ENCODE results near the gene PIK3CA.

Gene PIK3CA

GRCh38 chr3:179181993-179182551, 33.9 kb downstream of the PIK3CA start:
- TF ChIP-seq, protein P1, sequence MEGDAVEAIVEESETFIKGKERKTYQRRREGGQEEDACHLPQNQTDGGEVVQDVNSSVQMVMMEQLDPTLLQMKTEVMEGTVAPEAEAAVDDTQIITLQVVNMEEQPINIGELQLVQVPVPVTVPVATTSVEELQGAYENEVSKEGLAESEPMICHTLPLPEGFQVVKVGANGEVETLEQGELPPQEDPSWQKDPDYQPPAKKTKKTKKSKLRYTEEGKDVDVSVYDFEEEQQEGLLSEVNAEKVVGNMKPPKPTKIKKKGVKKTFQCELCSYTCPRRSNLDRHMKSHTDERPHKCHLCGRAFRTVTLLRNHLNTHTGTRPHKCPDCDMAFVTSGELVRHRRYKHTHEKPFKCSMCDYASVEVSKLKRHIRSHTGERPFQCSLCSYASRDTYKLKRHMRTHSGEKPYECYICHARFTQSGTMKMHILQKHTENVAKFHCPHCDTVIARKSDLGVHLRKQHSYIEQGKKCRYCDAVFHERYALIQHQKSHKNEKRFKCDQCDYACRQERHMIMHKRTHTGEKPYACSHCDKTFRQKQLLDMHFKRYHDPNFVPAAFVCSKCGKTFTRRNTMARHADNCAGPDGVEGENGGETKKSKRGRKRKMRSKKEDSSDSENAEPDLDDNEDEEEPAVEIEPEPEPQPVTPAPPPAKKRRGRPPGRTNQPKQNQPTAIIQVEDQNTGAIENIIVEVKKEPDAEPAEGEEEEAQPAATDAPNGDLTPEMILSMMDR (conservative IDR thresholded peaks at IDR 0.05; ENCODE audit: low read depth, low read length), result no peak
- no peak overlapping the region for H3K4me3 ChIP-seq (ENCODE audit: low read depth, low read length)
- peak; percentile 36 for DNase-seq (ENCODE audit: low read depth)

- peak; percentile 28 for DNase-seq (ENCODE audit: low read depth)
- no peak overlapping the region for H3K4me3 ChIP-seq (ENCODE audit: low read depth, low read length)
- TF ChIP-seq, protein P1 (conservative IDR thresholded peaks at IDR 0.05; ENCODE audit: low read depth, low read length), result no peak
These were observed 34.7 kb downstream of the PIK3CA start for GRCh38 chr3:179182902-179183301.

- H3K4me3 ChIP-seq (ENCODE audit: low read depth, low read length), result no peak overlapping the region
- DNase-seq (ENCODE audit: low read depth), result no peak
These were observed 36.7 kb downstream of the PIK3CA start for GRCh38 chr3:179184826-179185225.

GRCh38 chr3:179186426-179186825, 38.3 kb downstream of the PIK3CA start:
- TF ChIP-seq, protein P1 (conservative IDR thresholded peaks at IDR 0.05; ENCODE audit: low read depth, low read length), result no peak
- no peak for DNase-seq (ENCODE audit: low read depth)
- H3K4me3 ChIP-seq (ENCODE audit: low read depth, low read length), result no peak overlapping the region

More at GRCh38 chr3:179184826-179185225, 36.7 kb downstream of the PIK3CA start:
- TF ChIP-seq, protein P1 (conservative IDR thresholded peaks at IDR 0.05; ENCODE audit: low read depth, low read length), result no peak

DNA sequence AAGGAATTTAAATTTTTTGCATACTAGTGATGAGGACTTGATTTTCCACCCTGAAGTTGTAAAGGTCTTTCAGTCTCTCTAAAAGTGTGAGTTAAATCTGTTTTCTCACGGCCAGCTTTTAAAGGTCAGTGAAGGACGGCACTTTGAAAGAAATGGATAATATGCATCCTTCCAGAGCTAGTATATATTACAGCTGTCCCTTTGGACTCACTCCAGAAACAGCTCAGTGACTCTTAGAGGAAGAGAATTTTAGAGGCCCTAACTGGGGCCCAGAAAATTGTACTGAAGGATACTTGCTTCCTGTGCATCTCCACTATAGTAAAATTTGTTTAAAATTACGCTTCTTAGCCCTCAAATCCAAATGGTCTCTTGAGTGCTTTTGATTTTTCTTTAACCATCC, 41.6 kb downstream of the PIK3CA start:
- TF ChIP-seq, protein P1 (conservative IDR thresholded peaks at IDR 0.05; ENCODE audit: low read depth, low read length), result no peak
- H3K4me3 ChIP-seq (ENCODE audit: low read depth, low read length), result no peak overlapping the region
- DNase-seq (ENCODE audit: low read depth), result peak; percentile 94

DNA sequence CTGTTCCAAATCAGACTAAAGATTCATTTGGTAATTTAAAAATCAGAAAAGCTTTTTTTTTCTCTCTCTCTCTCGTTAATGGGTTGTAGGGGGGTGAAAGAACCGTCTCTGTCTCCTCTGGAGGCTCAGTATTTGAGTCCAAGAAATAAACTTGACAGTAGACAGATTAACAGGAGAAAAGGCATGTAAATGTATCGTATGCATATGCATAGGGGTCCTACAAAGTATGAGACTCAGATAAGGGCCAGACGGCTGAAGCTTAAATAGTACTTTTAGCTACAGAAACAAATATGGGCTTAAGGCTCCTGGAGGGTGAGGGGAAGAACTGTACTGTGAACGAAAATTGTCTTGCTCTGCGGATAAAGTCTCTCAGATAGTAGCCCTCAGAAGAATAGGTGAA, 42.4 kb downstream of the PIK3CA start:
- TF ChIP-seq, protein P1 (conservative IDR thresholded peaks at IDR 0.05; ENCODE audit: low read depth, low read length), result no peak
- DNase-seq (ENCODE audit: low read depth), result peak; percentile 14
- H3K4me3 ChIP-seq (ENCODE audit: low read depth, low read length), result no peak overlapping the region

GRCh38 chr3:179192542-179192941, 44.4 kb downstream of the PIK3CA start:
- TF ChIP-seq, protein P1 (conservative IDR thresholded peaks at IDR 0.05; ENCODE audit: low read depth, low read length), result no peak
- H3K4me3 ChIP-seq (ENCODE audit: low read depth, low read length), result no peak overlapping the region
- no peak for DNase-seq (ENCODE audit: low read depth)

All from choroid plexus epithelial cell (primary cell).